Measurements from ENCODE around the gene ABCA3. TPM values are rescaled to one million over a fixed set of nuclear protein-coding genes. Genes with fewer than 3 reads are reported as not detected.
"Not testable (repeated sequence)": the region's sequence is repeated elsewhere in the genome, so short reads cannot be mapped to it uniquely, and the experiment has no call there.

The ABCA3 gene
- total RNA-seq, 1 donor from 2014 or later: 8.3 TPM

- no peak overlapping the region for H3K27ac Mint-ChIP-seq
- no peaks in the 10 kb centered on the region for H3K36me3 Mint-ChIP-seq (ENCODE audit: low read depth)
- no peaks in the 10 kb centered on the region for H3K4me1 Mint-ChIP-seq
- no peak for DNase-seq
- intact Hi-C loops (cut with micrococcal nuclease): no loop called here
- no peaks in the 10 kb centered on the region for H3K9me3 Mint-ChIP-seq
- no peak overlapping the region for H3K4me3 Mint-ChIP-seq
- no peaks in the 10 kb centered on the region for H3K27me3 Mint-ChIP-seq
These were observed 63.9 kb downstream of the ABCA3 start for GRCh38 chr16:2276368-2277195.

- H3K4me1 Mint-ChIP-seq: no peaks in the 10 kb centered on the region
These were observed 64.8 kb downstream of the ABCA3 start for GRCh38 chr16:2275476-2276367.

GRCh38 chr16:2273931-2274330, 66.6 kb downstream of the ABCA3 start:
- no peaks in the 10 kb centered on the region for H3K27me3 Mint-ChIP-seq
- DNase-seq: no peak
- no peak overlapping the region for H3K4me3 Mint-ChIP-seq
- intact Hi-C loops (cut with micrococcal nuclease): no loop called here
- H3K36me3 Mint-ChIP-seq (ENCODE audit: low read depth): no peaks in the 10 kb centered on the region
- peaks cover 6% of the 10 kb centered on the region for H3K4me1 Mint-ChIP-seq
- H3K9me3 Mint-ChIP-seq: no peaks in the 10 kb centered on the region
- H3K27ac Mint-ChIP-seq: no peak overlapping the region

More at GRCh38 chr16:2275476-2276367, 64.8 kb downstream of the ABCA3 start:
- no peaks in the 10 kb centered on the region for H3K9me3 Mint-ChIP-seq
- H3K4me3 Mint-ChIP-seq: no peak overlapping the region
- intact Hi-C loops (cut with micrococcal nuclease): no loop called here
- no peak for DNase-seq
- H3K27me3 Mint-ChIP-seq: no peaks in the 10 kb centered on the region
- no peaks in the 10 kb centered on the region for H3K36me3 Mint-ChIP-seq (ENCODE audit: low read depth)
- no peak overlapping the region for H3K27ac Mint-ChIP-seq

GRCh38 chr16:2273484-2273883, 67.0 kb downstream of the ABCA3 start:
- H3K4me1 Mint-ChIP-seq: peaks cover 6% of the 10 kb centered on the region
- no peak overlapping the region for H3K4me3 Mint-ChIP-seq
- no peaks in the 10 kb centered on the region for H3K36me3 Mint-ChIP-seq (ENCODE audit: low read depth)
- intact Hi-C loops (cut with micrococcal nuclease): no loop called here
- H3K27me3 Mint-ChIP-seq: no peaks in the 10 kb centered on the region
- no peaks in the 10 kb centered on the region for H3K9me3 Mint-ChIP-seq
- no peak for DNase-seq
- H3K27ac Mint-ChIP-seq: peak overlapping the region; percentile 29

- intact Hi-C loops (cut with micrococcal nuclease): no loop called here
- H3K27ac Mint-ChIP-seq: no peak overlapping the region
- peaks cover 7% of the 10 kb centered on the region for H3K36me3 Mint-ChIP-seq (ENCODE audit: low read depth)
- H3K27me3 Mint-ChIP-seq: peaks cover 1% of the 10 kb centered on the region
- H3K4me1 Mint-ChIP-seq: peaks cover 8% of the 10 kb centered on the region
- no peak for DNase-seq
- no peak overlapping the region for H3K4me3 Mint-ChIP-seq
- H3K9me3 Mint-ChIP-seq: no peaks in the 10 kb centered on the region
These were observed 68.6 kb downstream of the ABCA3 start for GRCh38 chr16:2271848-2272461.

- H3K4me1 Mint-ChIP-seq: peaks cover 18% of the 10 kb centered on the region
- H3K27ac Mint-ChIP-seq: no peak overlapping the region
- intact Hi-C loops (cut with micrococcal nuclease): no loop called here
- peaks cover 17% of the 10 kb centered on the region for H3K36me3 Mint-ChIP-seq (ENCODE audit: low read depth)
- DNase-seq: no peak
- no peak overlapping the region for H3K4me3 Mint-ChIP-seq
- no peaks in the 10 kb centered on the region for H3K9me3 Mint-ChIP-seq
- H3K27me3 Mint-ChIP-seq: peaks cover 1% of the 10 kb centered on the region
These were observed 69.7 kb downstream of the ABCA3 start for GRCh38 chr16:2270588-2271470.

- Mint-ChIP-seq H3K4me3 (peak overlapping the region; percentile 94), H3K36me3 (ENCODE audit: low read depth) (peaks cover 21% of the 10 kb centered on the region), H3K27me3 (peaks cover 1% of the 10 kb centered on the region), H3K27ac (no peak overlapping the region), H3K9me3 (no peaks in the 10 kb centered on the region), H3K4me1 (peaks cover 20% of the 10 kb centered on the region)
- no peak for DNase-seq
- intact Hi-C loops (cut with micrococcal nuclease): no loop called here
These were observed 70.5 kb downstream of the ABCA3 start for GRCh38 chr16:2270070-2270462.

- Mint-ChIP-seq H3K9me3 (no peaks in the 10 kb centered on the region), H3K4me3 (peak within 1 kb of the TSS; percentile 94), H3K36me3 (ENCODE audit: low read depth) (peaks cover 35% of the 10 kb centered on the region), H3K27ac (peak within 1 kb of the TSS; percentile 97), H3K27me3 (peaks cover 1% of the 10 kb centered on the region), H3K4me1 (peaks cover 27% of the 10 kb centered on the region)
- intact Hi-C loops (cut with micrococcal nuclease): loop anchor here (1.0 to 2.0 kb wide), 5 partner anchors 17 to 161 kb away; partner anchors contain the start of genes CCNF, E4F1, ECI1 and TRAF7
- peak; percentile 99 for DNase-seq
These were observed 72.4 kb downstream of the ABCA3 start, which contains the start of gene RNPS1 for GRCh38 chr16:2267913-2268666. Gene RNPS1 (minus strand): TSS chr16:2268126. CDS start chr16:2264643, 3,483 bp downstream.

- intact Hi-C loops (cut with micrococcal nuclease); H3K27me3 Mint-ChIP-seq; DNase-seq; H3K9me3 Mint-ChIP-seq: not testable (repeated sequence)
- peaks cover 40% of the 10 kb centered on the region for H3K36me3 Mint-ChIP-seq (ENCODE audit: low read depth)
- H3K4me1 Mint-ChIP-seq: peaks cover 29% of the 10 kb centered on the region
- H3K27ac Mint-ChIP-seq: peak overlapping the region; percentile 97
- peak overlapping the region; percentile 94 for H3K4me3 Mint-ChIP-seq
These were observed 73.0 kb downstream of the ABCA3 start for GRCh38 chr16:2267505-2267912.

- Mint-ChIP-seq H3K4me3 (peak overlapping the region; percentile 94), H3K4me1 (peaks cover 31% of the 10 kb centered on the region), H3K36me3 (ENCODE audit: low read depth) (peaks cover 47% of the 10 kb centered on the region), H3K27ac (peak overlapping the region; percentile 97)
- DNase-seq: peak; percentile 77
- intact Hi-C loops (cut with micrococcal nuclease); H3K9me3 Mint-ChIP-seq; H3K27me3 Mint-ChIP-seq: not testable (repeated sequence)
These were observed 73.6 kb downstream of the ABCA3 start for GRCh38 chr16:2266887-2267286.

GRCh38 chr16:2263026-2263425, 77.5 kb downstream of the ABCA3 start:
- H3K9me3 Mint-ChIP-seq; H3K4me3 Mint-ChIP-seq; DNase-seq; H3K27ac Mint-ChIP-seq; intact Hi-C loops (cut with micrococcal nuclease); H3K27me3 Mint-ChIP-seq: not testable (repeated sequence)
- Mint-ChIP-seq H3K4me1 (peaks cover 24% of the 10 kb centered on the region), H3K36me3 (ENCODE audit: low read depth) (peaks cover 68% of the 10 kb centered on the region)

GRCh38 chr16:2260250-2260649, 80.3 kb downstream of the ABCA3 start:
- H3K27ac Mint-ChIP-seq: no peak overlapping the region

More at GRCh38 chr16:2260250-2260649, 80.3 kb downstream of the ABCA3 start:
- H3K9me3 Mint-ChIP-seq: no peaks in the 10 kb centered on the region
- no peak for DNase-seq
- peaks cover 15% of the 10 kb centered on the region for H3K4me1 Mint-ChIP-seq
- intact Hi-C loops (cut with micrococcal nuclease): no loop called here
- H3K4me3 Mint-ChIP-seq: no peak overlapping the region
- H3K36me3 Mint-ChIP-seq (ENCODE audit: low read depth): peaks cover 74% of the 10 kb centered on the region
- H3K27me3 Mint-ChIP-seq: no peaks in the 10 kb centered on the region
